Heart left ventricle (tissue), 13 donors: ENCODE data around the gene UGCG.

Source experiments
- CTCF ChIP-seq, 12 donors: fragments of 200-600 bp; sonication (generic) in 4 of 12; IDR thresholded peaks; one replicate each; pipeline versions ENCODE4 v1.5.0 to v1.8.0; 2018 to 2022; ENCODE audit warnings: antibody characterized with exemption in 12 of 12, mild to moderate bottlenecking in 5 of 12
- POLR2A ChIP-seq, 2 donors: fragments of 450-650 bp; IDR thresholded peaks; one replicate each; pipeline ENCODE4 v1.6.1; 2017; ENCODE audit warnings: antibody characterized with exemption in 2 of 2, mild to moderate bottlenecking in 2 of 2, moderate library complexity in 2 of 2
- donor health status: ischemic (EF 13 %, LVEDD 7.1; RV severe dilation, severe dysfunction).
- donor health status: DM: no; HTN: yes; CAD: no.
- donor health status: DM: no; HTN: no; CAD: no.
- donor health status: ischemic (EF 25% LVEDD 6.9; RV normal size, moderate dysfunction).
- donor health status: ischemic (EF 25% LVEDD 5.7; RV mildly dilated, moderate dysfunction).
- donor health status: ischemic (EF 35%, LVEDD 5.7; RV mildly dilated, moderate dysfunction).
- donor health status: nonischemic (EF 11% LVEDD 7.7; RV severe dilation, severe dysfunction).
- donor health status: DM: yes; HTN: yes; CAD: no.
- donor health status: PGD.
- donor health status: ischemic (EF 29% LVEDD 5.4; RV normal size, mild dysfunction).
- donor health status: nonischemic (EF 23%, LVEDD 6.1; RV moderate dilation, normal function).

GRCh38 chr9:111857555-111858211 is 38.9 kb upstream of the UGCG start:
- TF ChIP-seq CTCF (IDR thresholded peaks at IDR 0.05) (no peak), POLR2A (IDR thresholded peaks at IDR 0.05) (no peak)
